ENCODE data around the gene CNTNAP5.
"Not testable (repeated sequence)": the region's sequence is repeated elsewhere in the genome, so short reads cannot be mapped to it uniquely, and the experiment has no call there.

The CNTNAP5 gene

GRCh38 chr2:124333784-124334183 is 308.7 kb downstream of the CNTNAP5 start:
- Histone ChIP-seq H3K9me3 (ENCODE audit: control insufficient read depth, insufficient read depth, low read length) (no peaks in the 10 kb centered on the region), H3K4me1 (ENCODE audit: control insufficient read depth, insufficient read depth, low read length) (no peaks in the 10 kb centered on the region; the same call in 1 of the 2 replicates), H3K27ac (ENCODE audit: low read length) (no peak overlapping the region), H3K4me3 (ENCODE audit: low read length) (no peak overlapping the region), H3K36me3 (ENCODE audit: control insufficient read depth, insufficient read depth, low read length) (no peaks in the 10 kb centered on the region), H3K27me3 (ENCODE audit: control insufficient read depth, insufficient read depth, low read length) (no peaks in the 10 kb centered on the region)
- DNase-seq (ENCODE audit: low read depth, low spot score) = no peak
- no CpG with 5 or more reads among the region's 4 CpGs for WGBS (ENCODE audit: insufficient coverage, insufficient read length)

- Histone ChIP-seq H3K36me3 (ENCODE audit: control insufficient read depth, insufficient read depth, low read length) (no peaks in the 10 kb centered on the region), H3K4me3 (ENCODE audit: low read length) (no peak overlapping the region), H3K4me1 (ENCODE audit: control insufficient read depth, insufficient read depth, low read length) (no peaks in the 10 kb centered on the region), H3K27ac (ENCODE audit: low read length) (no peak overlapping the region), H3K27me3 (ENCODE audit: control insufficient read depth, insufficient read depth, low read length) (no peaks in the 10 kb centered on the region), H3K9me3 (ENCODE audit: control insufficient read depth, insufficient read depth, low read length) (no peaks in the 10 kb centered on the region)
- DNase-seq (ENCODE audit: low read depth, low spot score) = no peak
- WGBS (ENCODE audit: insufficient coverage, insufficient read length) = no CpG with 5 or more reads among the region's 2 CpGs
These were observed 310.0 kb downstream of the CNTNAP5 start for GRCh38 chr2:124335058-124335457.

GRCh38 chr2:124339709-124340108 is 314.6 kb downstream of the CNTNAP5 start:
- no CpG with 5 or more reads among the region's 2 CpGs for WGBS (ENCODE audit: insufficient coverage, insufficient read length)

GRCh38 chr2:124343827-124344498 is 318.9 kb downstream of the CNTNAP5 start:
- Histone ChIP-seq H3K36me3 (ENCODE audit: control insufficient read depth, insufficient read depth, low read length) (no peaks in the 10 kb centered on the region), H3K4me1 (ENCODE audit: control insufficient read depth, insufficient read depth, low read length) (no peaks in the 10 kb centered on the region), H3K27ac (ENCODE audit: low read length) (no peak overlapping the region), H3K27me3 (ENCODE audit: control insufficient read depth, insufficient read depth, low read length) (no peaks in the 10 kb centered on the region), H3K4me3 (ENCODE audit: low read length) (no peak overlapping the region), H3K9me3 (ENCODE audit: control insufficient read depth, insufficient read depth, low read length) (no peaks in the 10 kb centered on the region)
- no CpG with 5 or more reads among the region's 4 CpGs for WGBS (ENCODE audit: insufficient coverage, insufficient read length)
- no peak for DNase-seq (ENCODE audit: low read depth, low spot score)

More at GRCh38 chr2:124339709-124340108, 314.6 kb downstream of the CNTNAP5 start:
- no peak overlapping the region for H3K4me3 ChIP-seq (ENCODE audit: low read length)
- H3K27me3 ChIP-seq (ENCODE audit: control insufficient read depth, insufficient read depth, low read length) = no peaks in the 10 kb centered on the region
- no peaks in the 10 kb centered on the region for H3K36me3 ChIP-seq (ENCODE audit: control insufficient read depth, insufficient read depth, low read length)
- no peaks in the 10 kb centered on the region for H3K9me3 ChIP-seq (ENCODE audit: control insufficient read depth, insufficient read depth, low read length)
- H3K27ac ChIP-seq (ENCODE audit: low read length) = no peak overlapping the region
- no peak for DNase-seq (ENCODE audit: low read depth, low spot score)
- no peaks in the 10 kb centered on the region for H3K4me1 ChIP-seq (ENCODE audit: control insufficient read depth, insufficient read depth, low read length)

- no peaks in the 10 kb centered on the region for H3K36me3 ChIP-seq (ENCODE audit: control insufficient read depth, insufficient read depth, low read length)
- DNase-seq (ENCODE audit: low read depth, low spot score) = no peak
- no CpG with 5 or more reads among the region's 7 CpGs for WGBS (ENCODE audit: insufficient coverage, insufficient read length)
These were observed 322.1 kb downstream of the CNTNAP5 start for GRCh38 chr2:124347209-124347608.

GRCh38 chr2:124353656-124354055 is 328.6 kb downstream of the CNTNAP5 start:
- no peaks in the 10 kb centered on the region for H3K4me1 ChIP-seq (ENCODE audit: control insufficient read depth, insufficient read depth, low read length)
- no peak for DNase-seq (ENCODE audit: low read depth, low spot score)
- no peak overlapping the region for H3K4me3 ChIP-seq (ENCODE audit: low read length)
- no peak overlapping the region for H3K27ac ChIP-seq (ENCODE audit: low read length)
- H3K36me3 ChIP-seq (ENCODE audit: control insufficient read depth, insufficient read depth, low read length) = no peaks in the 10 kb centered on the region
- no peaks in the 10 kb centered on the region for H3K9me3 ChIP-seq (ENCODE audit: control insufficient read depth, insufficient read depth, low read length)
- no peaks in the 10 kb centered on the region for H3K27me3 ChIP-seq (ENCODE audit: control insufficient read depth, insufficient read depth, low read length)

More at GRCh38 chr2:124347209-124347608, 322.1 kb downstream of the CNTNAP5 start:
- H3K9me3 ChIP-seq (ENCODE audit: control insufficient read depth, insufficient read depth, low read length) = no peaks in the 10 kb centered on the region
- no peaks in the 10 kb centered on the region for H3K4me1 ChIP-seq (ENCODE audit: control insufficient read depth, insufficient read depth, low read length)
- no peak overlapping the region for H3K27ac ChIP-seq (ENCODE audit: low read length)
- H3K27me3 ChIP-seq (ENCODE audit: control insufficient read depth, insufficient read depth, low read length) = no peaks in the 10 kb centered on the region
- no peak overlapping the region for H3K4me3 ChIP-seq (ENCODE audit: low read length)

- no CpG with 5 or more reads among the region's 3 CpGs for WGBS (ENCODE audit: insufficient coverage, insufficient read length)
- no peaks in the 10 kb centered on the region for H3K9me3 ChIP-seq (ENCODE audit: control insufficient read depth, insufficient read depth, low read length)
- H3K4me3 ChIP-seq (ENCODE audit: low read length) = no peak overlapping the region
- H3K4me1 ChIP-seq (ENCODE audit: control insufficient read depth, insufficient read depth, low read length) = no peaks in the 10 kb centered on the region
- no peaks in the 10 kb centered on the region for H3K27me3 ChIP-seq (ENCODE audit: control insufficient read depth, insufficient read depth, low read length)
- no peaks in the 10 kb centered on the region for H3K36me3 ChIP-seq (ENCODE audit: control insufficient read depth, insufficient read depth, low read length)
- H3K27ac ChIP-seq (ENCODE audit: low read length) = no peak overlapping the region
- no peak for DNase-seq (ENCODE audit: low read depth, low spot score)
These were observed 329.4 kb downstream of the CNTNAP5 start for GRCh38 chr2:124354466-124354865.

GRCh38 chr2:124361966-124362365 is 336.9 kb downstream of the CNTNAP5 start:
- not testable (repeated sequence) for H3K4me3 ChIP-seq (ENCODE audit: low read length); H3K27ac ChIP-seq (ENCODE audit: low read length); H3K27me3 ChIP-seq (ENCODE audit: control insufficient read depth, insufficient read depth, low read length); H3K36me3 ChIP-seq (ENCODE audit: control insufficient read depth, insufficient read depth, low read length); DNase-seq (ENCODE audit: low read depth, low spot score); H3K9me3 ChIP-seq (ENCODE audit: control insufficient read depth, insufficient read depth, low read length); H3K4me1 ChIP-seq (ENCODE audit: control insufficient read depth, insufficient read depth, low read length)
- WGBS (ENCODE audit: insufficient coverage, insufficient read length) = no CpG with 5 or more reads among the region's 28 CpGs

- no peaks in the 10 kb centered on the region for H3K9me3 ChIP-seq (ENCODE audit: control insufficient read depth, insufficient read depth, low read length)
- no peak for DNase-seq (ENCODE audit: low read depth, low spot score)
These were observed 344.1 kb downstream of the CNTNAP5 start for GRCh38 chr2:124369181-124369580.

GRCh38 chr2:124380221-124380749 is 355.2 kb downstream of the CNTNAP5 start:
- Histone ChIP-seq H3K9me3 (ENCODE audit: control insufficient read depth, insufficient read depth, low read length) (no peaks in the 10 kb centered on the region), H3K27ac (ENCODE audit: low read length) (no peak overlapping the region), H3K27me3 (ENCODE audit: control insufficient read depth, insufficient read depth, low read length) (no peaks in the 10 kb centered on the region), H3K4me3 (ENCODE audit: low read length) (no peak overlapping the region), H3K4me1 (ENCODE audit: control insufficient read depth, insufficient read depth, low read length) (peaks cover 4% of the 10 kb centered on the region; the same call in 1 of the 2 replicates), H3K36me3 (ENCODE audit: control insufficient read depth, insufficient read depth, low read length) (no peaks in the 10 kb centered on the region)
- no peak for DNase-seq (ENCODE audit: low read depth, low spot score)
- WGBS (ENCODE audit: insufficient coverage, insufficient read length) = no CpG with 5 or more reads among the region's 3 CpGs

More at GRCh38 chr2:124369181-124369580, 344.1 kb downstream of the CNTNAP5 start:
- Histone ChIP-seq H3K4me1 (ENCODE audit: control insufficient read depth, insufficient read depth, low read length) (no peaks in the 10 kb centered on the region), H3K27me3 (ENCODE audit: control insufficient read depth, insufficient read depth, low read length) (no peaks in the 10 kb centered on the region), H3K4me3 (ENCODE audit: low read length) (no peak overlapping the region), H3K36me3 (ENCODE audit: control insufficient read depth, insufficient read depth, low read length) (no peaks in the 10 kb centered on the region), H3K27ac (ENCODE audit: low read length) (no peak overlapping the region)
- no CpG with 5 or more reads among the region's 4 CpGs for WGBS (ENCODE audit: insufficient coverage, insufficient read length)
